DND-41 (cell line): ENCODE measurements around the gene USP17L5.
"Not testable (repeated sequence)": the region's sequence is repeated elsewhere in the genome, so short reads cannot be mapped to it uniquely, and the experiment has no call there.

ENCODE experiments used
- CTCF ChIP-seq: IDR thresholded peaks from 2 replicates; pipeline ENCODE4 v1.5.1; 2012; ENCODE audit warnings: borderline replicate concordance, low read length, moderate library complexity, mild to moderate bottlenecking; ENCODE audit not compliant: poor library complexity, severe bottlenecking; ENCODE audit errors: extremely low read depth
- EZH2 ChIP-seq: IDR thresholded peaks from 3 replicates; pipeline ENCODE4 v1.6.1; 2012; ENCODE audit warnings: borderline replicate concordance, low read depth, mild to moderate bottlenecking, moderate library complexity, low read length, inconsistent platforms; ENCODE audit not compliant: severe bottlenecking

GRCh38 chr4:9379881-9380280, 40.7 kb downstream of the USP17L5 start:
- TF ChIP-seq CTCF, EZH2: not testable (repeated sequence)
